IMR-90 (cell line): ENCODE data around the gene ASAP2. TPM values are rescaled to one million over a fixed set of nuclear protein-coding genes. Genes with fewer than 3 reads are reported as not detected.

ENCODE experiments used
- ATAC-seq: fragments of 200-7000 bp; cut with Tn5 transposase; 2 replicates; pipeline ENCODE4 v1.9.1; 2020; ENCODE audit warnings: low read depth, mild to moderate bottlenecking, moderate library complexity
- BruUV-seq: library from RNA; stranded (reverse); fragments of 400-500 nt; replicated peaks from 2 replicates; lab custom pipeline; 2021; lab: Mats Ljungman, UMichigan
- CTCF ChIA-PET: fragments of 300-600 bp; formaldehyde crosslinking; extraction: SDS; loops from one replicate; lab custom pipeline; 2021; ENCODE audit warnings: antibody characterized with exemption; lab: Yijun Ruan, JAX
- POLR2A ChIA-PET: fragments of 300-600 bp; sonication (Branson Sonifier 250); formaldehyde crosslinking; loops from one replicate; lab custom pipeline; 2022; ENCODE audit warnings: antibody characterized with exemption; ENCODE audit not compliant: unreplicated experiment; lab: Charles Lee
- DNase-seq: peaks from one replicate; pipeline ENCODE4 v3.0.0; 2013
- H2AFZ ChIP-seq: replicated peaks from 2 replicates; pipeline ENCODE3; 2013; ENCODE audit warnings: low read length, mild to moderate bottlenecking; ENCODE audit not compliant: poor library complexity
- H2AK5ac ChIP-seq: 2 replicates; pipeline ENCODE4 v1.6.1; 2013; ENCODE audit warnings: low read depth, low read length, inconsistent platforms
- H2AK9ac ChIP-seq: replicated peaks from 2 replicates; pipeline ENCODE3; 2013; ENCODE audit warnings: mild to moderate bottlenecking, low read depth, low read length, moderate library complexity; ENCODE audit not compliant: poor library complexity
- H2BK120ac ChIP-seq: 2 replicates; pipeline ENCODE4 v1.6.1; 2013; ENCODE audit warnings: low read depth, low read length, inconsistent platforms
- H2BK15ac ChIP-seq: 3 replicates; pipeline ENCODE4 v1.6.1; 2013; ENCODE audit warnings: low read depth, low read length, inconsistent platforms
- H2BK20ac ChIP-seq: 2 replicates; pipeline ENCODE4 v1.6.1; 2013; ENCODE audit warnings: low read depth, mild to moderate bottlenecking, inconsistent platforms, low read length, moderate library complexity
- H2BK5ac ChIP-seq: 2 replicates; pipeline ENCODE4 v1.6.1; 2013; ENCODE audit warnings: mild to moderate bottlenecking, low read depth, low read length, inconsistent platforms; ENCODE audit not compliant: poor library complexity, severe bottlenecking
- H3K14ac ChIP-seq: replicated peaks from 2 replicates; pipeline ENCODE4 v1.6.1; 2013; ENCODE audit warnings: low read depth, low read length, inconsistent platforms
- H3K18ac ChIP-seq: 2 replicates; pipeline ENCODE4 v1.6.1; 2013; ENCODE audit warnings: low read depth, low read length, control low read depth
- H3K23ac ChIP-seq: 2 replicates; pipeline ENCODE4 v1.6.1; 2013; ENCODE audit warnings: low read depth, low read length, inconsistent platforms
- H3K27ac ChIP-seq: 2 replicates; pipeline ENCODE4 v1.5.1; 2013; ENCODE audit warnings: mild to moderate bottlenecking, control low read depth, low read length; ENCODE audit not compliant: insufficient read depth
- H3K27me3 ChIP-seq: 2 replicates; pipeline ENCODE4 v1.6.1; 2013; ENCODE audit warnings: low read length; ENCODE audit not compliant: control insufficient read depth, insufficient read depth
- H3K36me3 ChIP-seq: 2 replicates; pipeline ENCODE4 v1.6.1; 2013; ENCODE audit warnings: low read length, mixed read lengths; ENCODE audit not compliant: control insufficient read depth, insufficient read depth
- H3K4ac ChIP-seq: 2 replicates; pipeline ENCODE4 v1.6.1; 2013; ENCODE audit warnings: low read depth, low read length, inconsistent platforms
- H3K4me1 ChIP-seq: 2 replicates; pipeline ENCODE4 v1.6.1; 2013; ENCODE audit warnings: low read length, mixed read lengths; ENCODE audit not compliant: control insufficient read depth, insufficient read depth
- H3K4me2 ChIP-seq: 2 replicates; pipeline ENCODE4 v1.6.1; 2013; ENCODE audit warnings: low read depth, mild to moderate bottlenecking, control low read depth, low read length, moderate library complexity
- H3K4me3 ChIP-seq: 2 replicates; pipeline ENCODE4 v1.5.1; 2013; ENCODE audit warnings: low read depth, mild to moderate bottlenecking, control low read depth, low read length, moderate library complexity; ENCODE audit not compliant: insufficient read depth
- H3K56ac ChIP-seq: 2 replicates; pipeline ENCODE4 v1.6.1; 2013; ENCODE audit warnings: low read length, inconsistent platforms; ENCODE audit not compliant: insufficient read depth; ENCODE audit errors: extremely low read depth
- H3K79me1 ChIP-seq, 2 experiments: 2 replicates each; pipeline ENCODE4 v1.6.1; 2013; ENCODE audit warnings: low read length in 2 of 2, inconsistent platforms in 1 of 2, low read depth in 1 of 2
- H3K9ac ChIP-seq: 2 replicates; pipeline ENCODE4 v1.6.1; 2013; ENCODE audit warnings: low read depth, low read length, control low read depth
- H3K9me1 ChIP-seq: 2 replicates; pipeline ENCODE4 v1.6.1; 2013; ENCODE audit warnings: low read length, inconsistent platforms; ENCODE audit not compliant: insufficient read depth
- H3K9me3 ChIP-seq: 2 replicates; pipeline ENCODE4 v1.6.1; 2013; ENCODE audit warnings: low read length; ENCODE audit not compliant: control insufficient read depth, insufficient read depth
- H4K20me1 ChIP-seq: 2 replicates; pipeline ENCODE4 v1.6.1; 2013; ENCODE audit warnings: low read length, inconsistent platforms; ENCODE audit not compliant: insufficient read depth
- H4K5ac ChIP-seq: 2 replicates; pipeline ENCODE4 v1.6.1; 2013; ENCODE audit warnings: mild to moderate bottlenecking, low read depth, low read length, control low read depth
- H4K8ac ChIP-seq, 2 experiments: 2 replicates each; pipeline ENCODE4 v1.6.1; 2013; ENCODE audit warnings: low read depth in 2 of 2, low read length in 2 of 2, control low read depth in 1 of 2, inconsistent platforms in 1 of 2
- H4K91ac ChIP-seq: 2 replicates; pipeline ENCODE4 v1.6.1; 2013; ENCODE audit warnings: low read depth, low read length, inconsistent platforms; ENCODE audit not compliant: insufficient read depth
- CHD1 ChIP-seq: IDR thresholded peaks from 2 replicates; pipeline ENCODE4 v1.6.1; 2012; ENCODE audit warnings: low read depth, low read length, improper control_type of control experiment
- MAFK ChIP-seq: IDR thresholded peaks from 2 replicates; pipeline ENCODE4 v1.6.1; 2012; ENCODE audit warnings: low read depth, low read length, improper control_type of control experiment
- WGBS, 2 experiments: methylation state at CpG; one replicate each; pipeline versions ENCODE4 v1.1.5 to v1.1.7; 2013; ENCODE audit warnings: missing lambda C conversion rate in 2 of 2; ENCODE audit not compliant: insufficient read length in 1 of 2; ENCODE audit errors: extremely low coverage in 2 of 2; 5-methylcytosine and 5-hydroxymethylcytosine counted together
- dilution Hi-C: fragments of 300-500 bp; cut with HindIII; formaldehyde crosslinking; loops from one replicate; pipeline ENCODE4 v1.14.3; 2018; ENCODE audit warnings: low sequenced_read_pairs; ENCODE audit not compliant: unreplicated experiment
- in situ Hi-C: fragments of 300-500 bp; cut with MboI; formaldehyde crosslinking; loops from 3 replicates; pipeline ENCODE4 v1.14.3; 2019; ENCODE audit warnings: low sequenced_read_pairs, inconsistent platforms, mixed read lengths
- intact Hi-C: fragments of 100-400 bp; cut with micrococcal nuclease; formaldehyde crosslinking; loops from 2 replicates; pipeline ENCODE4 v1.10.0; 2022
- polyA plus RNA-seq, 3 experiments: library from polyadenylated mRNA; depleted of rRNA; stranded (reverse); fragments of >200 nt; gene quantifications; 2 replicates each; pipeline ENCODE4 v1.2.3, GENCODE V29; 2012; ENCODE audit warnings: low replicate concordance in 1 of 3
- total RNA-seq: library from RNA; depleted of rRNA; stranded (reverse); fragments of >200 nt; gene quantifications from 2 replicates; pipeline ENCODE4 v1.2.3, GENCODE V29; 2012

ASAP2 gene
- total and polyA plus RNA-seq, 2 of the 4 experiments (the other 2 are of a cell fraction) = 19.7 to 28.1 TPM

- H2AFZ ChIP-seq = no peak overlapping the region
- ATAC-seq (no peak), DNase-seq (no peak)
- no peak overlapping the region for H2AK9ac ChIP-seq
- no peak overlapping the region for H3K14ac ChIP-seq
- dilution Hi-C loops (no loop called here), intact Hi-C loops (no loop called here), in situ Hi-C loops (no loop called here)
- TF ChIP-seq MAFK = peak; percentile 54
- no peak for TF ChIP-seq CHD1
- H2BK15ac ChIP-seq = no peak overlapping the region
- H3K9ac ChIP-seq = no peak overlapping the region
- H4K5ac ChIP-seq = no peak overlapping the region
- H3K4me2 ChIP-seq = no peak overlapping the region
- no peak overlapping the region for H3K18ac ChIP-seq
- no peak overlapping the region for H2BK120ac ChIP-seq
- no peak overlapping the region for H3K27ac ChIP-seq
- no peaks in the 10 kb centered on the region for H3K27me3 ChIP-seq
- H4K91ac ChIP-seq = no peak overlapping the region
- peaks cover 18% of the 10 kb centered on the region for H3K4me1 ChIP-seq
- no peaks in the 10 kb centered on the region for H3K79me1 ChIP-seq
- H4K20me1 ChIP-seq = no peaks in the 10 kb centered on the region
- no peak overlapping the region for H3K56ac ChIP-seq
- POLR2A ChIA-PET = no interaction called here
- H3K9me1 ChIP-seq = peaks cover 12% of the 10 kb centered on the region
- WGBS, 2 experiments = no CpG with 5 or more reads among the region's 4 CpGs
- H3K23ac ChIP-seq = no peak overlapping the region
- no peak overlapping the region for H4K8ac ChIP-seq
- H3K36me3 ChIP-seq = no peaks in the 10 kb centered on the region
- H3K9me3 ChIP-seq = no peaks in the 10 kb centered on the region
- no peak overlapping the region for H3K4me3 ChIP-seq
- H2BK20ac ChIP-seq = no peak overlapping the region
- H3K4ac ChIP-seq = no peak overlapping the region
- CTCF ChIA-PET = no interaction called here
- no peak overlapping the region for H2BK5ac ChIP-seq
- no peak overlapping the region for H2AK5ac ChIP-seq
- BruUV-seq = no TSS peak
Measured at GRCh38 chr2:9168821-9169221, 37.8 kb upstream of the ASAP2 start.
